Mesendoderm (in vitro differentiated cells): ENCODE data around the gene SH2D2A.

Experiments
- DNase-seq: peaks from one replicate; pipeline ENCODE4 v3.0.0; 2013
- H2AK5ac ChIP-seq: 2 replicates; pipeline ENCODE4 v1.6.1; 2013; ENCODE audit warnings: low read length, inconsistent platforms
- H2BK120ac ChIP-seq: 2 replicates; pipeline ENCODE4 v1.6.1; 2013; ENCODE audit warnings: low read depth, mild to moderate bottlenecking, low read length, moderate library complexity, mixed read lengths
- H2BK15ac ChIP-seq: replicated peaks from 2 replicates; pipeline ENCODE4 v1.6.1; 2013; ENCODE audit warnings: low read depth, mild to moderate bottlenecking, moderate library complexity
- H2BK5ac ChIP-seq: 2 replicates; pipeline ENCODE4 v1.6.1; 2013; ENCODE audit warnings: low read length, inconsistent platforms
- H3K18ac ChIP-seq: 2 replicates; pipeline ENCODE4 v1.6.1; 2013; ENCODE audit warnings: mild to moderate bottlenecking, low read length, mixed read lengths
- H3K23ac ChIP-seq: one replicate; pipeline ENCODE4 v1.6.1; 2013; ENCODE audit warnings: low read length
- H3K27ac ChIP-seq: 2 replicates; pipeline ENCODE4 v1.5.1; 2013; ENCODE audit warnings: low read depth, mild to moderate bottlenecking, inconsistent platforms, low read length, moderate library complexity
- H3K27me3 ChIP-seq: 2 replicates; pipeline ENCODE4 v1.6.1; 2013; ENCODE audit warnings: low read length, control low read depth, mild to moderate bottlenecking, inconsistent platforms; ENCODE audit not compliant: insufficient read depth, poor library complexity
- H3K36me3 ChIP-seq: 2 replicates; pipeline ENCODE4 v1.6.1; 2013; ENCODE audit warnings: low read length, inconsistent platforms; ENCODE audit not compliant: control insufficient read depth, insufficient read depth
- H3K4ac ChIP-seq: one replicate; pipeline ENCODE4 v1.6.1; 2013; ENCODE audit warnings: low read depth, mild to moderate bottlenecking, low read length, moderate library complexity
- H3K4me1 ChIP-seq: 2 replicates; pipeline ENCODE4 v1.6.1; 2013; ENCODE audit warnings: low read depth, low read length, inconsistent platforms; ENCODE audit not compliant: control insufficient read depth
- H3K4me2 ChIP-seq: 2 replicates; pipeline ENCODE4 v1.6.1; 2013; ENCODE audit warnings: low read length
- H3K4me3 ChIP-seq: 2 replicates; pipeline ENCODE4 v1.5.1; 2013; ENCODE audit warnings: mild to moderate bottlenecking, low read length
- H3K56ac ChIP-seq: one replicate; pipeline ENCODE4 v1.6.1; 2013; ENCODE audit warnings: low read length
- H3K79me1 ChIP-seq: 2 replicates; pipeline ENCODE4 v1.6.1; 2013; ENCODE audit warnings: low read length, inconsistent platforms
- H3K79me2 ChIP-seq: 2 replicates; pipeline ENCODE4 v1.6.1; 2013; ENCODE audit warnings: mild to moderate bottlenecking, low read length; ENCODE audit not compliant: control insufficient read depth, insufficient read depth
- H3K9ac ChIP-seq: 2 replicates; pipeline ENCODE4 v1.6.1; 2013; ENCODE audit warnings: low read length, inconsistent platforms
- H4K5ac ChIP-seq: one replicate; pipeline ENCODE4 v1.6.1; 2013; ENCODE audit warnings: low read length
- H4K8ac ChIP-seq: one replicate; pipeline ENCODE4 v1.6.1; 2013; ENCODE audit warnings: low read depth, mild to moderate bottlenecking, control low read depth, low read length, moderate library complexity
- WGBS: extraction: QIAGEN DNeasy Blood & Tissue Kit; methylation state at CpG from one replicate; pipeline ENCODE4 v1.1.7; 2013; ENCODE audit warnings: low lambda C conversion rate, missing lambda C conversion rate; ENCODE audit not compliant: insufficient coverage; ENCODE audit errors: extremely low coverage; 5-methylcytosine and 5-hydroxymethylcytosine counted together

SH2D2A gene

DNA sequence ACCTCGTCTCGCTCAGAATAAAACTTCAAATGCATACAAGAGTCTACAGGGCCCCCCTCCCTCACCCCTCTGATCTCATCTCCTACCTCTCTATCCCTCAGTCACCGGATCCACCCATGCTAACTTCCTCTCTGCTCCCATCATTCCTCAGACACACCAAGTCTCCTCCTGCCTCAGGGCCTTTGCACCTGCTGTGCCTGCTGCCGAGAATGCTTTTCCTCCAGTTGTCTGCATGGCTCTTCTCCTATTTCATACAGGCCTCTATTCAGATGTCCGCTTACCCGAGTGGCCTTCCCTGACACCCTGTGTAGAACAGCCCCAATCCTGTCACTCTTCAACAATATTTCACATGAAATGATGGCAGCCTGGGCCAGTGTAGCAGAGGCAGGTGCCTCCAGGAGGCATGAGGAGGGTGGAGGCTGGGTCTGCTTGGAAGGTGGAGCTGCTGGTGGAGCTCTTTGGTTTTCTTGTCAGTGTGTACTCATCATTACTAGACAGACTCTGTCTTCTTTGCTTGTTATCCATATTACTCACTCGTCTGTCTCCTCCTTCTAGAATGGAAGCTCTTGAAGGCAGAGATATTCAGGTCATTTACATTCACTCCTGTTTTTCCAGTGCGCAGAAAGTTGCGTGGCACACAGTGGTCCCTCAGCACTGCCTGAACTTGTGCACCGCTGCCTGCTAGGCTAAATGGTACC, 4.2 kb downstream of the SH2D2A start:
- DNase-seq, result no peak

DNA sequence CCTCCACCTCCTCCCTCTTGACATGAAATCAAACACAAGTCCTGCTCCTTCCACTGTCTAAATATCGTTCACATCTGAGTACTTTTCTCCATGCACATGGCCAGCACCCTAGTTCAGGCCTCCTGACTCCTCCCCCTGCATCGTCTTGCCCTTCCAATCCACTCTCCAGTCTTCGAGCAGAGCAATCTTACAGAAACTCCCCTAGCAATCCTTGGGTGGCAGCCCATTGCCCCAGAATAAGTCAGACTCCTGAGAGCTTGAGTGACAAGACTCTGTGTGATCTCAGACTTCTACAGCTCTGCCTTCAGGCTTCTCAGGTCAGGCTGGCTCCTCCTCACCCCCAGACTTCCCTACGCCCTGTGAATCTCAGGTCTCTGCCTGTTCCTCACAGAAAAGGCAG, 5.5 kb downstream of the SH2D2A start:
- Histone ChIP-seq H4K5ac (no peak overlapping the region), H3K4me2 (no peak overlapping the region), H3K4me1 (no peaks in the 10 kb centered on the region), H3K4ac (no peak overlapping the region), H4K8ac (no peak overlapping the region), H3K18ac (no peak overlapping the region), H3K27me3 (no peaks in the 10 kb centered on the region), H3K56ac (no peak overlapping the region), H2BK15ac (no peak overlapping the region), H2BK5ac (no peak overlapping the region), H3K36me3 (no peaks in the 10 kb centered on the region), H3K27ac (no peak overlapping the region), H2BK120ac (no peak overlapping the region), H3K9ac (peak overlapping the region; percentile 6), H3K79me2 (no peaks in the 10 kb centered on the region), H3K23ac (no peak overlapping the region), H3K79me1 (no peaks in the 10 kb centered on the region), H3K4me3 (no peak overlapping the region), H2AK5ac (no peak overlapping the region)
- no peak for DNase-seq
- no CpG with 5 or more reads among the region's 4 CpGs for WGBS

More for the DNA sequence above, 4.2 kb downstream of the SH2D2A start:
- Histone ChIP-seq H3K56ac (no peak overlapping the region), H3K4me3 (no peak overlapping the region), H2BK15ac (no peak overlapping the region), H3K79me1 (no peaks in the 10 kb centered on the region), H2BK120ac (no peak overlapping the region), H3K4me1 (peaks cover 2% of the 10 kb centered on the region), H3K9ac (no peak overlapping the region), H2BK5ac (no peak overlapping the region), H3K4me2 (no peak overlapping the region), H3K23ac (no peak overlapping the region), H3K27me3 (no peaks in the 10 kb centered on the region), H4K8ac (no peak overlapping the region), H3K79me2 (no peaks in the 10 kb centered on the region), H3K4ac (no peak overlapping the region), H4K5ac (no peak overlapping the region), H3K36me3 (no peaks in the 10 kb centered on the region), H2AK5ac (no peak overlapping the region), H3K27ac (no peak overlapping the region), H3K18ac (no peak overlapping the region)
- WGBS, result no CpG with 5 or more reads among the region's 10 CpGs

DNA sequence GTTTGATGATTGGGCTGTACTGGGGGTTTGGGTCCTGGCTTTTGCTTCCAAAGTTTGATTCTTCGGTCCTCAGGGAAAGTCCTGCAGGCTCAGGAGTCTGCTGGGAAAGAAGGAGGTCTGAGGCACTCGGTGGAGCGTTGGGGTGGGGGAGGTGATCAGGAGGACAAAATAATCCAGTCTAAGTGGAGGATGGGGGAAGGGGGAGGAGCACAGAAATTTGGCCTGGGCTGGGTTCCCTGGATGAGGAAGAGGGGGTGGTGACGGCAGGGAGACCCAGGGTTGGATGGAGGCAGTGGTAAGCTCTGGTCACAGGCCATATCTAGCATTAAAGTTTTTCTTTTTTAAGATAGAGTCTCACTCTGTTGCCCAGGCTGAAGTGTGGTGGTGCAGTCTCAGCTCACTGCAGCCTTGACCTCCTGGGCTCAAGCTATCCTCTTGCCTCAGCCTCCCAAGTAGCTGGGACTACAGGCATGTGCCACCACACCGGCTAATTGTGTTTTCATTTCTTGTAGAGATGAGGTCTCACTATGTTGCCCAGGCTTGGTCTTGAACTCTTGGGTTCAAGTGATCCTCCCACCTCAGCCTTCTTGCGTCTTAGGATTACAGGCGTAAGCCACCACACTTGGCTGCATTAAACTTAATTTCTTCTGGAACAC, 6.8 kb downstream of the SH2D2A start:
- no peaks in the 10 kb centered on the region for H3K36me3 ChIP-seq
- no peak overlapping the region for H3K18ac ChIP-seq
- H4K5ac ChIP-seq, result no peak overlapping the region
- no peak overlapping the region for H3K9ac ChIP-seq
- no peak overlapping the region for H3K27ac ChIP-seq
- no peaks in the 10 kb centered on the region for H3K4me1 ChIP-seq
- no peak overlapping the region for H2BK5ac ChIP-seq
- H3K23ac ChIP-seq, result no peak overlapping the region
- no peak overlapping the region for H3K4me2 ChIP-seq
- H2AK5ac ChIP-seq, result no peak overlapping the region
- no peaks in the 10 kb centered on the region for H3K27me3 ChIP-seq
- H3K79me1 ChIP-seq, result no peaks in the 10 kb centered on the region
- no peak overlapping the region for H4K8ac ChIP-seq
- no peak overlapping the region for H2BK15ac ChIP-seq
- no peaks in the 10 kb centered on the region for H3K79me2 ChIP-seq
- no peak for DNase-seq
- no peak overlapping the region for H2BK120ac ChIP-seq
- no peak overlapping the region for H3K4me3 ChIP-seq
- no CpG with 5 or more reads among the region's 7 CpGs for WGBS
- no peak overlapping the region for H3K4ac ChIP-seq
- no peak overlapping the region for H3K56ac ChIP-seq

DNA sequence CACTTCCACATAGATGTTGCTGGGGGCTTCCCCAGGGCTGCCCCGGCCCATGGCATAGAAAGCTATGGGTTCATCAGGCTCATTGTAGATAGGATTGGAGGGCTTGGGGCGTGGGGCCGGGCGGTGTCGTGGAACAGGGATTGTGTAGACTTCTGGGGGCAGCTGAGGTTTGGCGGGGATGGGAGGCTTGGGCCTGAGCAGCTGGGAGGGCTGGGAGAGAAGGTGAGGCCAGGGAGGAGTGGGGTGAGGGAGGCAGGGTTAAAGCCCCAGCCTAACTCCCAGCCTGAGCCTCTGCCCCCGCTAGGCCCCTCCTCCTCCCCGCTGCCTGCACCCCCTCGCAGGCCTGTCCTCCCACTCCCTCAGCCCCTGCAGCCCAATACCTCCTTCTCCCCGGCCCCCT, 7.4 kb downstream of the SH2D2A start:
- no CpG with 5 or more reads among the region's 10 CpGs for WGBS

DNA sequence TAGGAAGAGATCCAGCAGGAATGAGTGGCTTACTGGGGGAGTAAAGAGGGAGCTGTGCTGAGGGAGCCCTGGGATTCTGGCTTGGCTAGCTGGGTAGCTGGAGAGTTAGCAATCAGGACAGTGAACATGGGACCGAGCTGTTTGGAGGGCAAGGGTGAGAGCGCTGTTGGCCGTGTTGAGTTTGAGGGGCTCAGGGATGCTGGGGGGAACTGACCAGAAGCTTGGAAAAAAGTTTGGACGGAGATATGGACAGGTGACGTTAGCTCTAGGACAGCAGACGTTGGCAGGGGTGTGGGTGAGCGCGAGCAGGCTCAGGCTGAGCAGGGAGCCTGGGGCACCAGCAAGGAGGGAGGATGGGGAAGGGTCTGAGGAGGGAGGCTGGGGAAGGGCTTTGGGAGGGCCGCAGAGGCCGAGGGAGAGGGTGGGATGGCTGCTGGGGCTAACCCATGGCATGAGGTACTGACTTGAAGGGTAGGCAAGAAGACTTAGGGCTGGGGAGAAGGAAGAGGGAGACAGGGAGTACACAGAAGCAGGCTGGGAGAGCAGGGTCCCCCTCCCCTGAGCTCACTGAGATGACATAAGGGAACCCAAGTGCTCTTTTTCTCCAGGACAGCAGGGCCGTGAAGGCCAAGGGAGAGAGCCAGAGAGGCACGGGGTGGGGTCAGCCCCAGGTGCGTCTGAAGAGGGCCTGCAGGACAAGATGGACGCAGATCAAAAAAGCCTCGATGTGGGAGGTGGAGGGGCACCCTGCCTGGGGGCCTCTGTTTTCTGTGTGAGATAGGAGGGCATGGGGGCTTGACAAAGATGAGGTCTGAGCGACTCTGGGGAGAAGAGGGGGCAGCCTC, 8.2 kb downstream of the SH2D2A start:
- Histone ChIP-seq H3K4ac (no peak overlapping the region), H2AK5ac (no peak overlapping the region), H3K79me1 (no peaks in the 10 kb centered on the region), H4K8ac (no peak overlapping the region), H2BK120ac (no peak overlapping the region), H3K4me2 (no peak overlapping the region), H4K5ac (no peak overlapping the region), H3K4me1 (no peaks in the 10 kb centered on the region), H2BK15ac (no peak overlapping the region), H3K4me3 (no peak overlapping the region), H3K79me2 (no peaks in the 10 kb centered on the region), H3K56ac (no peak overlapping the region), H3K9ac (no peak overlapping the region), H3K27ac (no peak overlapping the region), H3K36me3 (no peaks in the 10 kb centered on the region), H2BK5ac (no peak overlapping the region), H3K27me3 (no peaks in the 10 kb centered on the region), H3K18ac (no peak overlapping the region), H3K23ac (no peak overlapping the region)
- no peak for DNase-seq
- no CpG with 5 or more reads among the region's 16 CpGs for WGBS

More for the DNA sequence above, 7.4 kb downstream of the SH2D2A start:
- Histone ChIP-seq H3K4me2 (no peak overlapping the region), H3K23ac (no peak overlapping the region), H3K9ac (no peak overlapping the region), H4K8ac (no peak overlapping the region), H2BK5ac (no peak overlapping the region), H3K79me2 (no peaks in the 10 kb centered on the region), H2BK120ac (no peak overlapping the region), H3K18ac (no peak overlapping the region), H3K56ac (no peak overlapping the region), H3K27ac (no peak overlapping the region), H3K4ac (no peak overlapping the region), H2BK15ac (no peak overlapping the region), H3K27me3 (no peaks in the 10 kb centered on the region), H3K79me1 (no peaks in the 10 kb centered on the region), H3K4me3 (no peak overlapping the region), H3K4me1 (no peaks in the 10 kb centered on the region), H3K36me3 (no peaks in the 10 kb centered on the region), H4K5ac (no peak overlapping the region), H2AK5ac (no peak overlapping the region)
- no peak for DNase-seq
